Measurements from ENCODE around the gene NT5DC3. TPM values are rescaled to one million over a fixed set of nuclear protein-coding genes. Genes with fewer than 3 reads are reported as not detected.

The NT5DC3 gene
- total and polyA plus RNA-seq, 4 donors, result 1.3 to 9.0 (median 4.4) TPM

- no peak for DNase-seq (ENCODE audit: low spot score)
- H3K27me3 ChIP-seq (ENCODE audit: control insufficient read depth in 4 of 4, insufficient read depth in 4 of 4, low read length in 3 of 4), result no peaks in the 10 kb centered on the region
- no peak overlapping the region for H3K9ac ChIP-seq (ENCODE audit: low read depth in 1 of 2, low read length in 2 of 2)
- no peaks in the 10 kb centered on the region for H3K4me1 ChIP-seq (ENCODE audit: control insufficient read depth in 4 of 4, insufficient read depth in 4 of 4, low read length in 3 of 4)
- H3K4me3 ChIP-seq (ENCODE audit: low read depth in 1 of 3, low read length in 3 of 3), result no peak overlapping the region
- no peaks in the 10 kb centered on the region for H3K9me3 ChIP-seq (ENCODE audit: control insufficient read depth in 4 of 4, low read length in 3 of 4)
- 63% methylated on average over 6 of the region's 6 CpGs for WGBS
- no peak overlapping the region for H3K27ac ChIP-seq (ENCODE audit: low read depth in 1 of 2, low read length in 2 of 2)
- TF ChIP-seq HNF4A (conservative IDR thresholded peaks at IDR 0.05) (peak; percentile 72 to 76), MAX (IDR thresholded peaks at IDR 0.05) (peak; percentile 16), FOXA1 (IDR thresholded peaks at IDR 0.05) (no peak), FOXA2 (IDR thresholded peaks at IDR 0.05) (no peak), RXRA (IDR thresholded peaks at IDR 0.05) (peak in 1 of 2 donors; percentile 31), SP1 (IDR thresholded peaks at IDR 0.05) (peak; percentile 26), YY1 (IDR thresholded peaks at IDR 0.05) (no peak), RAD21 (IDR thresholded peaks at IDR 0.05) (no peak)
- no peaks in the 10 kb centered on the region for H3K36me3 ChIP-seq (ENCODE audit: control insufficient read depth in 4 of 4, insufficient read depth in 3 of 4, low read depth in 1 of 4, low read length in 3 of 4)
These were observed 23.7 kb upstream of the NT5DC3 start for GRCh38 chr12:103864710-103865109.

GRCh38 chr12:103858953-103859601 is 18.0 kb upstream of the NT5DC3 start:
- no peak for TF ChIP-seq MAX (IDR thresholded peaks at IDR 0.05)
- no peak for TF ChIP-seq TAF1 (conservative IDR thresholded peaks at IDR 0.05)
- TF ChIP-seq ZBTB33 (IDR thresholded peaks at IDR 0.05), result no peak
- Histone ChIP-seq H3K27me3 (ENCODE audit: control insufficient read depth in 4 of 4, insufficient read depth in 4 of 4, low read length in 3 of 4) (no peaks in the 10 kb centered on the region), H3K4me3 (ENCODE audit: low read depth in 1 of 3, low read length in 3 of 3) (no peak overlapping the region), H3K36me3 (ENCODE audit: control insufficient read depth in 4 of 4, insufficient read depth in 3 of 4, low read depth in 1 of 4, low read length in 3 of 4) (no peaks in the 10 kb centered on the region), H3K9ac (ENCODE audit: low read depth in 1 of 2, low read length in 2 of 2) (no peak overlapping the region), H3K9me3 (ENCODE audit: control insufficient read depth in 4 of 4, low read length in 3 of 4) (no peaks in the 10 kb centered on the region), H3K27ac (ENCODE audit: low read depth in 1 of 2, low read length in 2 of 2) (no peak overlapping the region), H3K4me1 (ENCODE audit: control insufficient read depth in 4 of 4, insufficient read depth in 4 of 4, low read length in 3 of 4) (peaks cover 0 to 17% (median 11%) of the 10 kb centered on the region in 4 donors)
- 79% methylated on average over 10 of the region's 10 CpGs for whole genome bisulfite sequencing
- DNase-seq (ENCODE audit: low spot score), result no peak

- H3K27me3 ChIP-seq (ENCODE audit: control insufficient read depth in 4 of 4, insufficient read depth in 4 of 4, low read length in 3 of 4), result no peaks in the 10 kb centered on the region
- H3K27ac ChIP-seq (ENCODE audit: low read depth in 1 of 2, low read length in 2 of 2), result no peak overlapping the region
- H3K9me3 ChIP-seq (ENCODE audit: control insufficient read depth in 4 of 4, low read length in 3 of 4), result no peaks in the 10 kb centered on the region
- no peak for DNase-seq (ENCODE audit: low spot score)
- TF ChIP-seq RXRA (IDR thresholded peaks at IDR 0.05) (no peak), JUND (IDR thresholded peaks at IDR 0.05) (no peak), HNF4G (IDR thresholded peaks at IDR 0.05) (no peak), REST (IDR thresholded peaks at IDR 0.05) (no peak), FOXA2 (IDR thresholded peaks at IDR 0.05) (no peak), TAF1 (conservative IDR thresholded peaks at IDR 0.05) (no peak), ATF3 (IDR thresholded peaks at IDR 0.05) (no peak), NR2F2 (IDR thresholded peaks at IDR 0.05) (no peak), FOXA1 (IDR thresholded peaks at IDR 0.05) (no peak), CTCF (IDR thresholded peaks at IDR 0.05; ENCODE audit: low read depth, low read length, missing input control) (no peak), RAD21 (IDR thresholded peaks at IDR 0.05) (no peak), YY1 (IDR thresholded peaks at IDR 0.05) (no peak), ZBTB33 (IDR thresholded peaks at IDR 0.05) (no peak), GABPA (IDR thresholded peaks at IDR 0.05 in 1 of 2, conservative IDR thresholded peaks at IDR 0.05 in 1 of 2) (no peak)
- 95% methylated on average over 8 of the region's 8 CpGs for WGBS
- H3K9ac ChIP-seq (ENCODE audit: low read depth in 1 of 2, low read length in 2 of 2), result no peak overlapping the region
- no peak overlapping the region for H3K4me3 ChIP-seq (ENCODE audit: low read depth in 1 of 3, low read length in 3 of 3)
- no peaks in the 10 kb centered on the region for H3K36me3 ChIP-seq (ENCODE audit: control insufficient read depth in 4 of 4, insufficient read depth in 3 of 4, low read depth in 1 of 4, low read length in 3 of 4)
- H3K4me1 ChIP-seq (ENCODE audit: control insufficient read depth in 4 of 4, insufficient read depth in 4 of 4, low read length in 3 of 4), result peaks cover 0 to 17% (median 11%) of the 10 kb centered on the region in 4 donors
These were observed 17.3 kb upstream of the NT5DC3 start for GRCh38 chr12:103858335-103858734.
